GM12864 (cell line): Measurements from ENCODE around the gene SEC22A.

Experiments
- DNase-seq: peaks from one replicate; pipeline ENCODE4 v3.0.0-alpha.2; 2011; ENCODE audit warnings: low read depth
- H3K4me3 ChIP-seq: 2 replicates; pipeline ENCODE4 v1.5.1; 2011; ENCODE audit warnings: mild to moderate bottlenecking, low read depth, low read length, control low read depth
- TF ChIP-seq, protein P1 (sequence below): IDR thresholded peaks from 2 replicates; pipeline ENCODE4 v1.5.1; 2011; ENCODE audit warnings: low read depth, mild to moderate bottlenecking, moderate library complexity, low read length, control low read depth, inconsistent platforms; ENCODE audit errors: missing control alignments

SEC22A gene

DNA sequence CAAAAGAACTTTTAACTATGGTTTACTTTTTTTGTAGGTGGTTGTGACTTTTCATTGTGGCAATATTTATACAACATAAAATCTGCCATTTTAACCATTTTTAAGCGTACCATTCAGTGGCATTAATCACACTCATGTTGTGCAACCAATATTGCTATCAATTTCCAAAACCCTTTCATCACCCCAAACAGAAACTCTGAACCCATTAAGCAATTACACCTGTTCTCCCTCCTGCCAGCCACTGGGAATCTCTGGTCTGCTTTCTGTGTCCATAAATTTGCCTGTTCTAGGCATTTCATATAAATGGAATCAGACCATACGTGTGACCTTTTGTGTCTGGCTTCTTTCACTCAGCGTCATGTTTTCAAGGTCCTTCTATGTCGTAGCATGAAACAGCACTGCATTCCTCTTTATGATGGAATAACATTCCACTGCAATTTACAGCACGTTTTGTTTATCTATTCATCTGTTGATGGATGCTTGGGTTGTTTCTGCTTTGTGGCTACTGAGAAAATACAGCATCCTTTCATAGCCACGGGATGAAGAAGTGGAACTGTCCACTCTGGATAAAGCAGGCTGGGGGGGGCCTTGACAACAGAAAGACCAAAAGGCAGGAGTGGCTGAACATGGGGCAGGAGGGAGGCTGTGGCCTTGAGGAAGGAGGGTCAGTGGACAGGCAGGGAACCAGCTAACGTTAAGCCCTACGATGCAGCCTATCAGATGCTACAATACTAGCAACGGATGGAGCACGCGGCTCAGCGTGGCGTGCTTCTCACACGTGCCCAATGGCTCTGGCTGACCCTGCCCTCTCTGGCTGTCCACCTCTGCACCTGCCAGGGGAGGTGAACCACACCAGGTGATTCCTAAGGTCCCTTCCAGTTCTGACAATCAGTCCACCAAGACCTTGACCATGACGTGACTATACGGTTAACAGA is 110.9 kb downstream of the SEC22A start:
- H3K4me3 ChIP-seq = no peak overlapping the region
- DNase-seq = no peak
- TF ChIP-seq, protein P1, sequence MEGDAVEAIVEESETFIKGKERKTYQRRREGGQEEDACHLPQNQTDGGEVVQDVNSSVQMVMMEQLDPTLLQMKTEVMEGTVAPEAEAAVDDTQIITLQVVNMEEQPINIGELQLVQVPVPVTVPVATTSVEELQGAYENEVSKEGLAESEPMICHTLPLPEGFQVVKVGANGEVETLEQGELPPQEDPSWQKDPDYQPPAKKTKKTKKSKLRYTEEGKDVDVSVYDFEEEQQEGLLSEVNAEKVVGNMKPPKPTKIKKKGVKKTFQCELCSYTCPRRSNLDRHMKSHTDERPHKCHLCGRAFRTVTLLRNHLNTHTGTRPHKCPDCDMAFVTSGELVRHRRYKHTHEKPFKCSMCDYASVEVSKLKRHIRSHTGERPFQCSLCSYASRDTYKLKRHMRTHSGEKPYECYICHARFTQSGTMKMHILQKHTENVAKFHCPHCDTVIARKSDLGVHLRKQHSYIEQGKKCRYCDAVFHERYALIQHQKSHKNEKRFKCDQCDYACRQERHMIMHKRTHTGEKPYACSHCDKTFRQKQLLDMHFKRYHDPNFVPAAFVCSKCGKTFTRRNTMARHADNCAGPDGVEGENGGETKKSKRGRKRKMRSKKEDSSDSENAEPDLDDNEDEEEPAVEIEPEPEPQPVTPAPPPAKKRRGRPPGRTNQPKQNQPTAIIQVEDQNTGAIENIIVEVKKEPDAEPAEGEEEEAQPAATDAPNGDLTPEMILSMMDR = no peak

DNA sequence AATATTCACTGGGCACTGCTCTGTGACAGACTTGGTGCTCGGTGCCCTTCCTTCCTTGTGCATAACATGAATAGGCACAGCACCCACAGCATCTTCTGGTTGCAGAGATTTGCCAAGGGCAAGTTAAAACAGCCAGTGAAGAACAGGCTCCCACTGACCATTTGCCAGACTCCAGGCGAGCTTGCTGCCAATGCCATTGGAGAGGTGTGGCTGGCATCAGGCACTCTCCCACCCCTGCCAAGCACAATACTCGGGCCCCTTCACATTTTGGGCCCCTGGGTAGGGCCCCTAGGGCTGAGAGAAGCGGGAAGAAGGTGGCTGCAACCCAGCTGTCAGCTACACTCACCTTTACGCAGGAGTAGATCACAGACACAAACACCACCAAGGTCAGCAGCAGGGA is 112.1 kb downstream of the SEC22A start:
- TF ChIP-seq, protein P1 = no peak
- no peak overlapping the region for H3K4me3 ChIP-seq
- DNase-seq = no peak

GRCh38 chr3:123314359-123315270 is 112.9 kb downstream of the SEC22A start:
- DNase-seq = no peak
- no peak overlapping the region for H3K4me3 ChIP-seq
- TF ChIP-seq, protein P1 = no peak

GRCh38 chr3:123315271-123315595 is 113.5 kb downstream of the SEC22A start:
- TF ChIP-seq, protein P1 = no peak
- no peak for DNase-seq
- no peak overlapping the region for H3K4me3 ChIP-seq

DNA sequence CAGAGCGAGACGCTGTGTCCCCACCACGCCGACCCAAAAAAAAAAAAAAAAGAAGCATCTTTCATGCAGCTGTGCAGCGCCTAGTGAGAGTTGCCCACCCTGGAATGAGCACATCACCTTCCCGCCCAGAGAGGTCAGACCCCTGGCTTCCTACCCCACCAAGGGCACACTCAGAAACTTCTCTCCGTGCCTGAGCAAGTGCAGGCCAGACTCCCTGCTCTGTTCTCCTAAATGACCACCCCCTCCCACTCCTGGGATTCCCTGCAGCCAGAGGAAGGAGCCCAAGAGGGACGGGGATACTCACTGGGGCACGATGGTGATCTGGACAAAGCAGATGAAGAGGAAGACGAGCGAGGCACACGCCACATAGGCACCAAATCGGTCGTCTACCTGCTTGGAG is 116.0 kb downstream of the SEC22A start:
- TF ChIP-seq, protein P1 = no peak
- DNase-seq = no peak
- no peak overlapping the region for H3K4me3 ChIP-seq

GRCh38 chr3:123318374-123318773 is 116.6 kb downstream of the SEC22A start:
- TF ChIP-seq, protein P1 = no peak
- DNase-seq = no peak

More at GRCh38 chr3:123318374-123318773, 116.6 kb downstream of the SEC22A start:
- no peak overlapping the region for H3K4me3 ChIP-seq
